ENCODE results near the gene PKD1L1. TPM values are rescaled to one million over a fixed set of nuclear protein-coding genes. Genes with fewer than 3 reads are reported as not detected.
A peak's percentile ranks its signal among the peaks of the same experiment; 100 is the strongest.

PKD1L1 gene
- total and polyA plus RNA-seq, 2 donors (not counting 1 experiment from before 2014, with no cell fraction given), result 0.59 to 0.70 TPM

DNA sequence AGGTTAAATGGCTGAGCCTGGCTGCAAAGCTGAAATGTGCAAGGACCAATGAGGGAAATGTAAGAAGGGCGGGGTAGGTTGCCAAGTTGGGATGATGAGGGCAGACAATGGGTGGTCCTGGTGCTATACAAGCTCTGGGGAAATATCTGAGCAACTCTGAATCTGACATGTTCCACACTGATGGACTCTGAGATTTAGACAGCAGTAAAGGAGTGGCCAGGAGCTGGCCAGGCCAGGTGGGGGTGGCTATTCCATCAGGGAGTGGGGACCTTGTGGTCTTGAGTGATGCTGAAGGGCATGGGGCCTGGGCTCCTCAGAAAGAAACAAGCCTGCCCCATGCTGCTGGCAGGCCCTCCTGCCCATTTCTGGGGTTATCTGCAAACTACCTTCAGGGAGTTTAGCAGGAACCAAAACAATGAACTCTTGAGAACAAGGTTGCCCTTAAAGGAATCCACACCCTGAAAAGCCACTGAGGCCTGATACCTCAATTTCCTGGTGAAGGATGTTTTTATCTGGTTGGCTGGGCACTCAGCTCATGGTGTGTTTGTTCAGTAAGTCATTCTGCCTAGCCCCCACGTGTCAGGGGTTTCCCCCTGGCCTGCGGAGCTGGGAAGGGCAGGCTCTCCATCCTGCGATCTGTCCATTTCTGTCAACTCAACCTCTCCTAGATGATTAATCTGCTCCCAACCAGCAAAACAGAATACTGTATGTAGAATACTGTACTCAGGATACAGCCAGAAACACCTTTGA is 223.1 kb downstream of the PKD1L1 start:
- peak; percentile 89 for ATAC-seq (ENCODE audit: low read depth)
- intact Hi-C loops (cut with micrococcal nuclease), result loop anchor here (1.0 to 10.0 kb wide), 5 partner anchors 37 to 151 kb away; no protein-coding TSS in a partner anchor
- Histone ChIP-seq H3K36me3 (replicated peaks in 1 of 2; ENCODE audit: control extremely low read depth in 1 of 2, control insufficient read depth in 1 of 2, extremely low read depth in 1 of 2, insufficient read depth in 2 of 2, low read length in 1 of 2) (no peaks in the 10 kb centered on the region), H2AFZ (ENCODE audit: insufficient read depth, low read depth, low read length, poor library complexity, severe bottlenecking) (peak overlapping the region; percentile 14), H3K4me3 (ENCODE audit: control extremely low read depth in 1 of 5, extremely low read depth in 1 of 5, insufficient read depth in 1 of 5, low read depth in 2 of 5, low read length in 4 of 5) (peak overlapping the region in 1 of 5 experiments; percentile 33), H3K79me2 (ENCODE audit: control insufficient read depth, insufficient read depth, low read length) (no peaks in the 10 kb centered on the region), H3K9ac (ENCODE audit: low read length) (peak overlapping the region; percentile 11), H3K4me2 (replicated peaks; ENCODE audit: low read depth, low read length, poor library complexity, severe bottlenecking) (peak overlapping the region; percentile 70), H3K4me1 (ENCODE audit: control insufficient read depth in 2 of 2, insufficient read depth in 2 of 2, low read length in 2 of 2) (peaks cover 68% of the 10 kb centered on the region in 2 donors), H3K27me3 (replicated peaks in 1 of 4; ENCODE audit: control extremely low read depth in 1 of 4, control insufficient read depth in 3 of 4, insufficient read depth in 4 of 4, low read length in 3 of 4) (peaks cover 0 to 2% (median 0%) of the 10 kb centered on the region in 4 experiments), H4K20me1 (ENCODE audit: control insufficient read depth, insufficient read depth, low read length, poor library complexity, severe bottlenecking) (no peaks in the 10 kb centered on the region), H3K27ac (ENCODE audit: low read length in 2 of 2) (peak overlapping the region; percentile 69 to 79), H3K9me3 (ENCODE audit: control extremely low read depth in 1 of 3, control insufficient read depth in 2 of 3, insufficient read depth in 1 of 3, low read length in 2 of 3) (peaks cover 0 to 3% (median 0%) of the 10 kb centered on the region in 3 donors)
- POLR2A ChIA-PET, result interaction anchor here (0.6 to 1.5 kb wide), 6 partner anchors 47 to 228 kb away, joined by 3 to 10 read pairs (median 4); no protein-coding TSS in a partner anchor
- Mint-ChIP-seq H3K4me3 (peak overlapping the region; percentile 76), H3K4me1 (peaks cover 74% of the 10 kb centered on the region), H3K27me3 (no peaks in the 10 kb centered on the region), H3K9me3 (ENCODE audit: insufficient read depth) (no peaks in the 10 kb centered on the region), H3K27ac (peak overlapping the region; percentile 79)
- CTCF ChIA-PET, result interaction anchor here (0.7 to 1.9 kb wide), 7 partner anchors 10 to 162 kb away, joined by 3 to 9 read pairs (median 5); no protein-coding TSS in a partner anchor
- DNase-seq, result peak; percentile 87
- TF ChIP-seq EZH2 (IDR thresholded peaks at IDR 0.05; ENCODE audit: borderline replicate concordance, insufficient read depth, low read depth, low read length, poor library complexity, severe bottlenecking), result no peak
- WGBS (ENCODE audit: insufficient coverage), result 100% methylated on average over 1 of the region's 4 CpGs

Other genes with a start within 250 kb of the PKD1L1 start
- gene HUS1, start 31.1 kb upstream of the PKD1L1 start, total RNA-seq, result 61.6 and 70.8 TPM in 2 replicates
- 37.7 and 45.7 TPM in 2 replicates for gene HUS1, start 31.1 kb upstream of the PKD1L1 start, polyA plus RNA-seq
- gene SUN3, start 80.6 kb upstream of the PKD1L1 start, total RNA-seq, result not detected in 2 replicates
- not detected in 2 replicates for gene SUN3, start 80.6 kb upstream of the PKD1L1 start, polyA plus RNA-seq
- gene C7orf57, start 87.1 kb upstream of the PKD1L1 start, total RNA-seq, result not detected in 2 replicates
- not detected in 2 replicates for gene C7orf57, start 87.1 kb upstream of the PKD1L1 start, polyA plus RNA-seq
- gene UPP1, start 140.8 kb upstream of the PKD1L1 start, total RNA-seq, result 5.8 and 6.8 TPM in 2 replicates
- gene UPP1, start 140.8 kb upstream of the PKD1L1 start, polyA plus RNA-seq, result 8.0 and 13.1 TPM in 2 replicates
- not detected in 2 replicates for gene ABCA13, start 223.0 kb upstream of the PKD1L1 start, total RNA-seq
- gene ABCA13, start 223.0 kb upstream of the PKD1L1 start, polyA plus RNA-seq, result not detected in 2 replicates

Measured in B cell (primary cell).